ENCODE results near the gene BEAN1. TPM values are rescaled to one million over a fixed set of nuclear protein-coding genes. Genes with fewer than 3 reads are reported as not detected.

The BEAN1 gene
- total RNA-seq, 1 experiment from 2014 or later, result 0.24 TPM

DNA sequence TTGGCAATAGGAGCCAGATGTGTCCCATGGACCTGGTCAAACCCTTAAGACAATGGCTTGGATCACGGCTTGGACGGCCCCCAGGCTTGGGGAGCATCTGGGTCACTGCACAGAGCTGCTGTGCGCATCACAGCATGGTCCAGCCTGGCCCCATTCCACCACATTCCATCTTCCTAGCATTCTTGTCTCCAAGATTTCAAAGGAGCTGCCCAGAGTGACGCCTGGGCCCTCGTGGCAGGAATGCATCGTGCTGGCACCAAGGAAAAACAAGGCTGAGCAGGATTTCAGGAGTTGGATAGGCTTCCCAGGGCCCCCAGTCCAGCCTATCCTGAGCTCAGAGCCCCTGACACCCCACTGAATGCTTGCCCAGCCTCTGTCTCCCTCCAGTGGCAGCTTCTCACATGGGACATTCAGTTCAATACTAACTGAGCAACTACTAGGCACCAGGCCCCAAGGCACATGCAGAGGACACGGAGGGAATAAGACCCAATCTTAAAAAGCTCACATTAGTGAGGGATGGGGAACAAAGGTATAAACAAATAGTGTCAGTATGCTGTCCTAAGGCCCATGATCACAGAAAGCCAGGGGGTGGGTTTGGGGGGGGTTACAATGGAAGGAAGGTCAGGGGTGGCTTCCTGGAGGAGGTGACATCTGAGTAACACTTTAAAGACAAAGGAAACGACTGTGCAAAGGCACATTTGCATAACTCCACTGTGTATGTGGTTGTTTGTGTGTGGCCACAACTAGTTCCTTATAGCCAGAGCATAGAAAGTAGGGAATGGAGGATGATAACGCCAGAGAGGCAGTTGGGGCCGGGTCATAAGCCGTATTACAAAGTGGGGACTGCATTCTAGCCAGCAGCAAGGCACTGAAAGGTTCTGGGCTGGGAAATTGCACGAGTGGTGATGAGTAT lies 88.8 kb downstream of the BEAN1 start:
- Histone ChIP-seq H4K8ac (replicated peaks; ENCODE audit: insufficient read length, low read depth, low read length) (no peak overlapping the region), H3K9ac (ENCODE audit: extremely low read depth, insufficient read length, low read length) (no peak overlapping the region), H2AFZ (ENCODE audit: low read length) (no peak overlapping the region), H3K23me2 (ENCODE audit: insufficient read length, low read depth, low read length, poor library complexity, severe bottlenecking) (no peaks in the 10 kb centered on the region), H2BK15ac (ENCODE audit: low read depth, low read length) (no peak overlapping the region), H3K56ac (ENCODE audit: insufficient read length, low read depth, low read length) (no peak overlapping the region), H3K79me1 (ENCODE audit: insufficient read depth, low read depth, low read length, poor library complexity, severe bottlenecking) (no peaks in the 10 kb centered on the region), H2BK12ac (ENCODE audit: insufficient read length, low read depth, low read length) (no peak overlapping the region), H3K9me3 (ENCODE audit: control insufficient read depth, low read depth, low read length) (no peaks in the 10 kb centered on the region), H2BK120ac (ENCODE audit: low read depth, low read length, poor library complexity, severe bottlenecking) (no peak overlapping the region), H3K27me3 (ENCODE audit: insufficient read depth, low read length) (no peaks in the 10 kb centered on the region), H2BK20ac (ENCODE audit: low read depth, low read length, poor library complexity, severe bottlenecking) (no peak overlapping the region), H3K4ac (ENCODE audit: low read depth, low read length) (no peak overlapping the region), H3K14ac (ENCODE audit: insufficient read depth, low read length) (peak overlapping the region; percentile 17; the same call in 1 of the 2 replicates), H4K5ac (ENCODE audit: insufficient read length, low read depth, low read length) (no peak overlapping the region), H3K4me2 (ENCODE audit: insufficient read depth, insufficient read length, low read length) (no peak overlapping the region), H2BK5ac (ENCODE audit: insufficient read length, low read length) (no peak overlapping the region), H2AK5ac (ENCODE audit: insufficient read length, low read length) (no peak overlapping the region), H3T11ph (ENCODE audit: low read length) (no peak overlapping the region), H3K4me1 (ENCODE audit: insufficient read depth, low read length) (peaks cover 4% of the 10 kb centered on the region; the same call in 1 of the 2 replicates), H4K20me1 (ENCODE audit: control insufficient read depth, insufficient read depth, insufficient read length) (no peaks in the 10 kb centered on the region), H3K79me2 (ENCODE audit: insufficient read depth, low read length) (no peaks in the 10 kb centered on the region), H4K91ac (ENCODE audit: insufficient read length, low read depth, low read length) (no peak overlapping the region), H3K27ac (ENCODE audit: insufficient read length, low read depth, low read length) (no peak overlapping the region), H3K23ac (ENCODE audit: insufficient read length, low read depth, low read length) (no peak overlapping the region), H3K18ac (ENCODE audit: insufficient read length, low read depth, low read length) (no peak overlapping the region)
- peaks cover 2 to 3% of the 10 kb centered on the region in 2 experiments; a peak in 2 of 5 replicates for H3K9me3 Mint-ChIP-seq
- WGBS (ENCODE audit: extremely low coverage, insufficient read length, low lambda C conversion rate), result no CpG with 5 or more reads among the region's 12 CpGs
- peak overlapping the region in 2 of 3 experiments; percentile 52 to 87; a peak in 2 of 7 replicates for H3K27ac Mint-ChIP-seq
- peak overlapping the region in 1 of 2 experiments; percentile 11; a peak in 1 of 5 replicates for H3K4me3 Mint-ChIP-seq
- H3K4me1 Mint-ChIP-seq, result peaks cover 42 to 49% of the 10 kb centered on the region in 2 experiments
- DNase-seq, result peak; percentile 50
- TF ChIP-seq, protein P1, sequence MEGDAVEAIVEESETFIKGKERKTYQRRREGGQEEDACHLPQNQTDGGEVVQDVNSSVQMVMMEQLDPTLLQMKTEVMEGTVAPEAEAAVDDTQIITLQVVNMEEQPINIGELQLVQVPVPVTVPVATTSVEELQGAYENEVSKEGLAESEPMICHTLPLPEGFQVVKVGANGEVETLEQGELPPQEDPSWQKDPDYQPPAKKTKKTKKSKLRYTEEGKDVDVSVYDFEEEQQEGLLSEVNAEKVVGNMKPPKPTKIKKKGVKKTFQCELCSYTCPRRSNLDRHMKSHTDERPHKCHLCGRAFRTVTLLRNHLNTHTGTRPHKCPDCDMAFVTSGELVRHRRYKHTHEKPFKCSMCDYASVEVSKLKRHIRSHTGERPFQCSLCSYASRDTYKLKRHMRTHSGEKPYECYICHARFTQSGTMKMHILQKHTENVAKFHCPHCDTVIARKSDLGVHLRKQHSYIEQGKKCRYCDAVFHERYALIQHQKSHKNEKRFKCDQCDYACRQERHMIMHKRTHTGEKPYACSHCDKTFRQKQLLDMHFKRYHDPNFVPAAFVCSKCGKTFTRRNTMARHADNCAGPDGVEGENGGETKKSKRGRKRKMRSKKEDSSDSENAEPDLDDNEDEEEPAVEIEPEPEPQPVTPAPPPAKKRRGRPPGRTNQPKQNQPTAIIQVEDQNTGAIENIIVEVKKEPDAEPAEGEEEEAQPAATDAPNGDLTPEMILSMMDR (conservative IDR thresholded peaks at IDR 0.05), result peak; percentile 62
- peaks cover 9 to 17% (median 12%) of the 10 kb centered on the region in 3 experiments; a peak in 6 of 7 replicates for H3K36me3 Mint-ChIP-seq (ENCODE audit: insufficient read depth in 1 of 3, low read depth in 3 of 3)
- peaks cover 7% of the 10 kb centered on the region for H3K27me3 Mint-ChIP-seq (ENCODE audit: low read depth)
